GM12864 (cell line): ENCODE measurements around the gene TAS2R60.
"Not testable (repeated sequence)": the region's sequence is repeated elsewhere in the genome, so short reads cannot be mapped to it uniquely, and the experiment has no call there.

Experiments
- DNase-seq: peaks from one replicate; pipeline ENCODE4 v3.0.0-alpha.2; 2011; ENCODE audit warnings: low read depth
- H3K4me3 ChIP-seq: 2 replicates; pipeline ENCODE4 v1.5.1; 2011; ENCODE audit warnings: mild to moderate bottlenecking, low read depth, low read length, control low read depth
- TF ChIP-seq, protein P1 (sequence below): IDR thresholded peaks from 2 replicates; pipeline ENCODE4 v1.5.1; 2011; ENCODE audit warnings: low read depth, mild to moderate bottlenecking, moderate library complexity, low read length, control low read depth, inconsistent platforms; ENCODE audit errors: missing control alignments

Gene TAS2R60

GRCh38 chr7:143413123-143413522 lies 30.1 kb upstream of the TAS2R60 start:
- TF ChIP-seq, protein P1, sequence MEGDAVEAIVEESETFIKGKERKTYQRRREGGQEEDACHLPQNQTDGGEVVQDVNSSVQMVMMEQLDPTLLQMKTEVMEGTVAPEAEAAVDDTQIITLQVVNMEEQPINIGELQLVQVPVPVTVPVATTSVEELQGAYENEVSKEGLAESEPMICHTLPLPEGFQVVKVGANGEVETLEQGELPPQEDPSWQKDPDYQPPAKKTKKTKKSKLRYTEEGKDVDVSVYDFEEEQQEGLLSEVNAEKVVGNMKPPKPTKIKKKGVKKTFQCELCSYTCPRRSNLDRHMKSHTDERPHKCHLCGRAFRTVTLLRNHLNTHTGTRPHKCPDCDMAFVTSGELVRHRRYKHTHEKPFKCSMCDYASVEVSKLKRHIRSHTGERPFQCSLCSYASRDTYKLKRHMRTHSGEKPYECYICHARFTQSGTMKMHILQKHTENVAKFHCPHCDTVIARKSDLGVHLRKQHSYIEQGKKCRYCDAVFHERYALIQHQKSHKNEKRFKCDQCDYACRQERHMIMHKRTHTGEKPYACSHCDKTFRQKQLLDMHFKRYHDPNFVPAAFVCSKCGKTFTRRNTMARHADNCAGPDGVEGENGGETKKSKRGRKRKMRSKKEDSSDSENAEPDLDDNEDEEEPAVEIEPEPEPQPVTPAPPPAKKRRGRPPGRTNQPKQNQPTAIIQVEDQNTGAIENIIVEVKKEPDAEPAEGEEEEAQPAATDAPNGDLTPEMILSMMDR, result no peak
- DNase-seq, result no peak
- no peak overlapping the region for H3K4me3 ChIP-seq

- DNase-seq, H3K4me3 ChIP-seq: not testable (repeated sequence)
Observed at GRCh38 chr7:143415209-143415608, 28.0 kb upstream of the TAS2R60 start.

DNA sequence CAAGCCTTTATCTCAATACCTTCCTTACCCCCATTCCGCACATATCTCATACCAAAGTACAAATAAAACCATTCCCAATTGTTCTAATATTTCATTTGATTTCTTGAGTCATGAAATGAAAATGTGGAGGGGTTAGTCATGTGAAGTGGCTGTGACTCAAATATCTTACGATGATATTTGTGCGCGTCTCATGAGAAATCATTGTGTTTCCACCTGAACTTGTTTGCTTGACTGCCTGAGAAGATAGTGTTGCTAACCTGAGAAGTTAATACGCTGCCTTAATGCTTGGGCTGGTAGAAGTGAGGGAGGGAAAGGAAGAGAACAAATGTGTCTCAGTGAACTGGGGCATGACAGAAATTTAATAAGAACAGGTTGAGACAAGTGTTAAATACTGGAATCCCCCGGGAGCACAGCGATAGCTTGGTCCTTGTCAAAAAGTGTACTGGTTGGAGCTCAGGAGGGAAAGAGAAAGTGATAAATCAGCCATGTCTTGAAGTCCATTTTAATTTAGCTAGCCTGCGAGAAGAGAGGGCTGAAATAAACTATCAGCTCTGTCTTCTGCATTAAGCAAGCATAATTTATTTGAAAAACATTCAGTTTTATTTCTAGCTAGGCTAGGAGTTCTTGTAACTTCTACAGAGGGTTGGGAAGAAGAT lies 27.4 kb upstream of the TAS2R60 start:
- H3K4me3 ChIP-seq, result no peak overlapping the region
- no peak for DNase-seq
- TF ChIP-seq, protein P1, result no peak

GRCh38 chr7:143416565-143417149 lies 26.6 kb upstream of the TAS2R60 start:
- TF ChIP-seq, protein P1, result peak; percentile 55
- H3K4me3 ChIP-seq, result no peak overlapping the region
- no peak for DNase-seq

- H3K4me3 ChIP-seq, result no peak overlapping the region
- no peak for DNase-seq
- TF ChIP-seq, protein P1, result no peak
Observed at GRCh38 chr7:143417734-143418383, 25.4 kb upstream of the TAS2R60 start.

- DNase-seq, result no peak
- TF ChIP-seq, protein P1, result no peak
- no peak overlapping the region for H3K4me3 ChIP-seq
Observed at GRCh38 chr7:143418681-143419458, 24.4 kb upstream of the TAS2R60 start.

GRCh38 chr7:143419880-143420279 lies 23.4 kb upstream of the TAS2R60 start:
- H3K4me3 ChIP-seq, result no peak overlapping the region
- DNase-seq, result no peak
- TF ChIP-seq, protein P1, result no peak

- not testable (repeated sequence) for H3K4me3 ChIP-seq, DNase-seq
Observed at GRCh38 chr7:143420624-143421023, 22.6 kb upstream of the TAS2R60 start.
